ENCODE measurements around the gene FYN. TPM values are rescaled to one million over a fixed set of nuclear protein-coding genes. Genes with fewer than 3 reads are reported as not detected.

Gene FYN
- total RNA-seq, 1 donor, result 106 TPM

DNA sequence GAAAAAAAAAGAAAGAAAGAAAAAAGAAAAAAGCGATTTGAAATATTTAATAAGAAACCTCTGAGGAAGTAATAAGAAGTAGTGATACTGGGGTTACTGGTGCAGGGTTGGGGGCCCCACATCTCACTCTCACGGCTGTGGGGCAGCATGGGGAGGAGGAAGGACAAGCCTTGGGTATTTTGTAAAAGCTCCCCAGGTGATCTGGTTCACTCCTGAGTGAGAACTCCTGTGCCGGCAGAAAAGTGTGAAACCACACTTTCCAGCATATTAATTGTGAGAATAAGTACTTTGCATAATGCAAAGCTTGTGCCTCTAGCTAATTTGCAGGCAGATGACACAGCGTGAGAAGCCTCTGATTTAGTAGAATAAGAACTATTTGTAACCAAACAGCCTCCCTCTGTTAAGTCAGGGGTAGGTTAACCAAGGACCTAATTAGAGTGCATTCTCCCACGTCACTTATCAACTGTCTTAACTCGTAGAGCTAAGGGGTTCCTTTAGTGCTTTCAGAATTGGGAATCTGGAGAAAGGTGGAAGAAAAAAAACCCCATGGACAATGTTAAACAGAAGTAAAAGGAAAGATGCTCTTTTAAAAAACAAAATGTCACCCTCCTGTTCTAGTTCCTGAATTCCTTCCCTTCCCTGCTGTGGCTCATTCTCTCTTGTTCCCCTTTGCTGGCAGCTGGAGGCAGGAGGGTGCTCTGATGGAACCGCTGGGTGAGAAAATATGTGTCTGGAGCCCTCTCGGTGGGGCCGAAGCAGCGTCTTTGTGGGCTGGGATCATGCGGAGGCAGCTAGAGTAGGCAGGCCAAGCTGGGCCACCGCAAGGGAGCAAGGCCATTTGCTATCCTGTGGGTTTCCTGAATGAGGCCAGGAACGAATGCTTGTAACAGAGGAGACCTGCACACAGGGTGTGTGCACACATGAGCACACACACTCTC is 108.7 kb downstream of the FYN start:
- H4K20me1 ChIP-seq (ENCODE audit: insufficient read depth, low read length), result no peaks in the 10 kb centered on the region
- H3K4me1 ChIP-seq (ENCODE audit: insufficient read depth, low read length), result peaks cover 52% of the 10 kb centered on the region
- H3K79me2 ChIP-seq (ENCODE audit: insufficient read depth, low read length), result peaks cover 57% of the 10 kb centered on the region
- no peak overlapping the region for H2AFZ ChIP-seq (ENCODE audit: low read length)
- H3K9me3 ChIP-seq (ENCODE audit: low read depth, low read length), result no peaks in the 10 kb centered on the region
- H3K27me3 ChIP-seq (ENCODE audit: insufficient read depth, low read length), result no peaks in the 10 kb centered on the region
- no peaks in the 10 kb centered on the region for H3K36me3 ChIP-seq (ENCODE audit: insufficient read depth, low read length)
- no peak for DNase-seq (ENCODE audit: insufficient read length, low spot score, missing footprints)
- no peak overlapping the region for H3K4me2 ChIP-seq (ENCODE audit: insufficient read depth, low read length)
- peak overlapping the region; percentile 54 for H3K27ac ChIP-seq (ENCODE audit: low read depth, low read length)
- TF ChIP-seq, protein P1, sequence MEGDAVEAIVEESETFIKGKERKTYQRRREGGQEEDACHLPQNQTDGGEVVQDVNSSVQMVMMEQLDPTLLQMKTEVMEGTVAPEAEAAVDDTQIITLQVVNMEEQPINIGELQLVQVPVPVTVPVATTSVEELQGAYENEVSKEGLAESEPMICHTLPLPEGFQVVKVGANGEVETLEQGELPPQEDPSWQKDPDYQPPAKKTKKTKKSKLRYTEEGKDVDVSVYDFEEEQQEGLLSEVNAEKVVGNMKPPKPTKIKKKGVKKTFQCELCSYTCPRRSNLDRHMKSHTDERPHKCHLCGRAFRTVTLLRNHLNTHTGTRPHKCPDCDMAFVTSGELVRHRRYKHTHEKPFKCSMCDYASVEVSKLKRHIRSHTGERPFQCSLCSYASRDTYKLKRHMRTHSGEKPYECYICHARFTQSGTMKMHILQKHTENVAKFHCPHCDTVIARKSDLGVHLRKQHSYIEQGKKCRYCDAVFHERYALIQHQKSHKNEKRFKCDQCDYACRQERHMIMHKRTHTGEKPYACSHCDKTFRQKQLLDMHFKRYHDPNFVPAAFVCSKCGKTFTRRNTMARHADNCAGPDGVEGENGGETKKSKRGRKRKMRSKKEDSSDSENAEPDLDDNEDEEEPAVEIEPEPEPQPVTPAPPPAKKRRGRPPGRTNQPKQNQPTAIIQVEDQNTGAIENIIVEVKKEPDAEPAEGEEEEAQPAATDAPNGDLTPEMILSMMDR (IDR thresholded peaks at IDR 0.05; ENCODE audit: extremely low read depth, low read depth, low read length), result no peak
- no peak overlapping the region for H3K4me3 ChIP-seq (ENCODE audit: insufficient read depth, low read length)

DNA sequence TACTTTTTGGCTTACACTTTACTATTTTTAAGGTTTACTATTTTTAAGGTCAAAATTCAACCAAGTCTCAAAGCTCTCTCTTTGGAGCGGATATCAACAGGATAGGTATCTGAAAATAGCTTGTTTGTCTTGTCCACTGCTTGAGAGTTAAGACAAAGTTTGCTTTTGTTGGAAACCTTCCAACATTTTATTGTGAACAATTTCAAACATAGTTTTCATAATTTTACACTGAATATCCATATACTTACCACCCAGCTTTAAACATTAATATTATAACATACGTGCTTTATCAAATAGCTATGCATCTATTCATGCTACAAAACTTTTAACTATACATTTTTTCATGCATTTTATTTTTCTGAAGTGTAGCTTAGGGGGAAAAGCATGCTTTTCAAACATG is 109.9 kb downstream of the FYN start:
- DNase-seq (ENCODE audit: insufficient read length, low spot score, missing footprints), result no peak

DNA sequence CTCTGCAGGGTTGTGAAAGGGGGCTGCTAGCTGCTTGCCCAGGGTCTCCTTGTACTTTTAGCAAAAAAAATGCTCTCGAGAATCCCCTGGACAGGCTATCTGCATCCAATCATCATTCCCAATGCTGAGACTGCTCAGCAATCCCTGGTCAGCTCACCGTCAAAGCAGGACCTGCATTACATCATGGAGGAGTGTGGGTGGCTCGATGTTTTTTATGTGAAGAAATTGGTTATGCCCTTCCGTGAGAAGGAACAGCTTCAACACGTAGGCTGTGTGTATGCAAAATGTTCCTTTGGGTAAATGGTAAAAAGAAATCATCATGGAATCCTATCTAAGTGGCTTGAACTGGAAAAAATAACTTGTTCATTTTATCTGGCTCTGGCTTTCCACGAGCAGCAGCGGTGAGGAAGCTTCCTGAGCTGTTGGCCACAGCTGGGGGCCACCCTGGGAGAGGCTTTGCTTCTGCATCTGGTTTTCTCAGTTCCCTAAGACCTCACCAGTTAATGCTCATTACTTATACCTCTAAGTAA is 111.4 kb downstream of the FYN start:
- H3K27ac ChIP-seq (ENCODE audit: low read depth, low read length), result peak overlapping the region; percentile 97
- H3K4me3 ChIP-seq (ENCODE audit: insufficient read depth, low read length), result no peak overlapping the region
- H3K9me3 ChIP-seq (ENCODE audit: low read depth, low read length), result no peaks in the 10 kb centered on the region
- H4K20me1 ChIP-seq (ENCODE audit: insufficient read depth, low read length), result no peaks in the 10 kb centered on the region
- peaks cover 71% of the 10 kb centered on the region for H3K4me1 ChIP-seq (ENCODE audit: insufficient read depth, low read length)
- peaks cover 58% of the 10 kb centered on the region for H3K79me2 ChIP-seq (ENCODE audit: insufficient read depth, low read length)
- no peak overlapping the region for H2AFZ ChIP-seq (ENCODE audit: low read length)
- no peaks in the 10 kb centered on the region for H3K36me3 ChIP-seq (ENCODE audit: insufficient read depth, low read length)
- no peaks in the 10 kb centered on the region for H3K27me3 ChIP-seq (ENCODE audit: insufficient read depth, low read length)
- no peak for DNase-seq (ENCODE audit: insufficient read length, low spot score, missing footprints)
- no peak overlapping the region for H3K4me2 ChIP-seq (ENCODE audit: insufficient read depth, low read length)
- TF ChIP-seq, protein P1 (IDR thresholded peaks at IDR 0.05; ENCODE audit: extremely low read depth, low read depth, low read length), result no peak

More for the DNA sequence above, 109.9 kb downstream of the FYN start:
- peak overlapping the region; percentile 60 for H3K27ac ChIP-seq (ENCODE audit: low read depth, low read length)
- no peaks in the 10 kb centered on the region for H3K27me3 ChIP-seq (ENCODE audit: insufficient read depth, low read length)
- H3K9me3 ChIP-seq (ENCODE audit: low read depth, low read length), result no peaks in the 10 kb centered on the region
- H3K4me1 ChIP-seq (ENCODE audit: insufficient read depth, low read length), result peaks cover 62% of the 10 kb centered on the region
- no peaks in the 10 kb centered on the region for H4K20me1 ChIP-seq (ENCODE audit: insufficient read depth, low read length)
- H3K4me2 ChIP-seq (ENCODE audit: insufficient read depth, low read length), result peak overlapping the region; percentile 39
- H3K36me3 ChIP-seq (ENCODE audit: insufficient read depth, low read length), result no peaks in the 10 kb centered on the region
- no peak overlapping the region for H3K4me3 ChIP-seq (ENCODE audit: insufficient read depth, low read length)
- TF ChIP-seq, protein P1 (IDR thresholded peaks at IDR 0.05; ENCODE audit: extremely low read depth, low read depth, low read length), result no peak
- no peak overlapping the region for H2AFZ ChIP-seq (ENCODE audit: low read length)
- H3K79me2 ChIP-seq (ENCODE audit: insufficient read depth, low read length), result peaks cover 59% of the 10 kb centered on the region

DNA sequence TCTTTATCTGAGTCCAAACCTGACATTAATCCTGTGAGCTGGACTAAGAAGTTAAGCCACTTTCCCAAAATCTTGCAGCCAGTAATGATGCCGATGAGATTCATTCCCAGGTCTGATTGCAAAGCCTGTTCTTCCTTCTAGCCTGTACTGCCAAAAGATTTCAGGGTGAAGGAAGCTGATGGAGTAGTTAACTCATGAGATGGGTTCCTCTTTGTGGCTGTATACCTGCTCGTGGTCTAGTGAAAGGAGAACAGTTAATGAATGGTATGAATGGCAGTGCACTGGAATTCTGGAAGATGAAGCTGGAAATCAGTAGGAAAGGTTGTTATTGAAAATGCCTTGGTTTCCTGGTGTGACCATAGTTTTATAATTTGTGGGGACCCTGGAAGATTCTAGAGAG is 112.0 kb downstream of the FYN start:
- no peak for DNase-seq (ENCODE audit: insufficient read length, low spot score, missing footprints)
- H3K9me3 ChIP-seq (ENCODE audit: low read depth, low read length), result no peaks in the 10 kb centered on the region
- H3K27me3 ChIP-seq (ENCODE audit: insufficient read depth, low read length), result no peaks in the 10 kb centered on the region
- H3K36me3 ChIP-seq (ENCODE audit: insufficient read depth, low read length), result no peaks in the 10 kb centered on the region
- no peaks in the 10 kb centered on the region for H4K20me1 ChIP-seq (ENCODE audit: insufficient read depth, low read length)
- H3K27ac ChIP-seq (ENCODE audit: low read depth, low read length), result peak overlapping the region; percentile 97
- TF ChIP-seq, protein P1 (IDR thresholded peaks at IDR 0.05; ENCODE audit: extremely low read depth, low read depth, low read length), result no peak
- H3K4me1 ChIP-seq (ENCODE audit: insufficient read depth, low read length), result peaks cover 67% of the 10 kb centered on the region
- H3K4me2 ChIP-seq (ENCODE audit: insufficient read depth, low read length), result no peak overlapping the region
- H3K79me2 ChIP-seq (ENCODE audit: insufficient read depth, low read length), result peaks cover 52% of the 10 kb centered on the region
- H3K4me3 ChIP-seq (ENCODE audit: insufficient read depth, low read length), result no peak overlapping the region
- no peak overlapping the region for H2AFZ ChIP-seq (ENCODE audit: low read length)
